Stromal cell of bone marrow (primary cell): ENCODE measurements around the gene PAF1.

ENCODE experiments used
- DNase-seq: peaks from one replicate; pipeline ENCODE4 v3.0.0-alpha.2; 2012; ENCODE audit warnings: low read depth

Gene PAF1

GRCh38 chr19:39390751-39391437 is at the start of gene PAF1, which contains the start of gene MED29:
TSS of gene PAF1 (minus strand) at chr19:39391106. CDS start at chr19:39390864, 242 bp downstream.
TSS of gene MED29 (plus strand) at chr19:39391378. CDS start at chr19:39391423, 45 bp downstream.
- DNase-seq, result peak; percentile 100

DNA sequence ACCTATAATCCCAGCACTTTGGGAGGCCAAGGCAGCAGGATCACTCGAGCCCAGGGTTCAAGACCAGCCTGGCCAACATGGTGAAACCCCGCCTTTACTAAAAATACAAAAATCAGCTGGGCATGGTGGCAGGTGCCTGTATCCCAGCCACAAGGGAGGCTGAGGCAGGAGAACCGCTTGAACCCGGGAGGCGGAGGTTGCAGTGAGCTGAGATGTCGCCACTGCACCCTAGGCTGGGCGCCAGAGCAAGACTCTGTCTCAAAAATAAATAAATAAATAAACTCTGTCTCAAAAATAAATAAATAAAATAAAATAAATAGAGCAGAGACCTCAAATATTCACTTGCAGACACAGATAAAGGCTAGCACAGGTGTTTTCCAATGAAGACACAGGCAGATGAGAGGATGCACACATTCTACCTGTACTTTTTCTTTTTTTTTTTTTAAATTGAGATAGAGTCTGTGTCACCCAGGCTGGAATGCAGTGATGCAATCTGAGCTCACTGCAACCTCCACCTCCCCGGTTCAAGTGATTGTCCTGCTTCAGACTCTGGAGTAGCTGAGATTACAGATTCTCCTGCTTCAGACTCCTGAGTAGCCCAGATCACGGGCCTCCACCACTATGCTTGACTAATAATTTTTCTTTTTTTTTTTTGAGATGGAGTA is 47.5 kb upstream of the PAF1 start:
- no peak for DNase-seq

DNA sequence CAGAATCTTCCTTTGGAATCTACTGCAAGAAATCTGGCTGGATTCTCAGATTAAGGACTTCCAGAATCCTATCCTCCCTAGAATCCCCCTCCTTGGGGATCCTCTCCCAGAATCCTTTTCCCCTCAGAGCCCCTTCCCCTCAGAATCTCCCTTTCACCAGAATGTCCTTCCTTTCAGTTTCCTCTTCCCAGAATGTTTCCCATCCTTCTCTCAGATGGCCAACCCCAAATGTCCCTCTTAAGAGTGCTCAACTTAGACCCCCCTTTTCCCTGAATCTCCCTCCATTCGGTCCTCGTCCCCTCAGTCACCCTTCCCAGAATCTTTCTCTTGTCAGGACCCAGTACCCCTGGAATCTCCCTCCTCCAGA is 45.4 kb upstream of the PAF1 start:
- no peak for DNase-seq

GRCh38 chr19:39435499-39436349 is 44.8 kb upstream of the PAF1 start, which contains the start of gene RPS16:
TSS of gene RPS16 (minus strand) at chr19:39435949. CDS start at chr19:39435895, 54 bp downstream.
- peak; percentile 95 for DNase-seq

DNA sequence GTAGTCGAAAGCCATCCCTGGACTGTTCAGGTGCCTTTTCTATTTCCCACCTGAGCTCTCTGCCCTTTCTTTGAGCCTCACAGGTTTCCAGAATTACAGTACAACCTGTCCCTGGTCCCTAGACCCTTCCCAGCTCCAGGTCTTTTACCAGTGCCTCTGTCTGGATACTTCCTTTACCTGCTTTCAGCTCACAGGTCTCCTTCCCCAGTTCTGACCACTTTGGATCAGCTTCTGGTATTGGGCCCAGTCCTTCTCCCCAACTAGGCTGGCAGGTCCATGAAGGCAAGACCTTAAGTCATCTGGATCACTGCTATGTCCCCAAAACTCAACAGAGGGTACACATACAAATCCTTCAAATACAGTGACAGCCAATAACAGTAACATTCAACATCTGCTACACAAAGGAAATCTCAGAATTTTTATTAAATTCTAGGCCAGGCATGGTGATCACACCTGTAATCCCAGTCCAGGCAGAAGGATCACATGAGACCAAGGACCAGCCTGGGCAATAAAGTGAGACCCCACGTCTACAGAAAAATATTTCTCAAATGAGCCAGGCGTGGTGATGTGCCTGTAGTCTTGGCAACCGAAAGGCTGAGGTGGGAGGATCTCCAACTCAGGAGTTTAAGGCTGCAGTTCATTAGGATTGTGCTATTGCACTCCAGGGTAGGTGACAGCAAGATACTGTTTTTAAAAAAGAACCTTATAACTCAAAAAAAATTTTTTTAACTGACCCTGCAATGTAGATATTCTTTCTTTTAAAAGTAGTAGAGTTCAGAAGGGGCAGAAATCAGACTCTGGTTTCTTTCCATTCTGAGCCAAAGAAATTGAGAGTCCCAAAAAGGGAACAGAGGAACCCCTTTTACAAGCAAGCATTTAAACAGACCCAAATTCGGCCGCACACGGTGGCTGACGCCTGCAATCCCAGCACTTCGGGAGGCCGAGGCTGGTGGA is 43.5 kb upstream of the PAF1 start:
- DNase-seq, result no peak

DNA sequence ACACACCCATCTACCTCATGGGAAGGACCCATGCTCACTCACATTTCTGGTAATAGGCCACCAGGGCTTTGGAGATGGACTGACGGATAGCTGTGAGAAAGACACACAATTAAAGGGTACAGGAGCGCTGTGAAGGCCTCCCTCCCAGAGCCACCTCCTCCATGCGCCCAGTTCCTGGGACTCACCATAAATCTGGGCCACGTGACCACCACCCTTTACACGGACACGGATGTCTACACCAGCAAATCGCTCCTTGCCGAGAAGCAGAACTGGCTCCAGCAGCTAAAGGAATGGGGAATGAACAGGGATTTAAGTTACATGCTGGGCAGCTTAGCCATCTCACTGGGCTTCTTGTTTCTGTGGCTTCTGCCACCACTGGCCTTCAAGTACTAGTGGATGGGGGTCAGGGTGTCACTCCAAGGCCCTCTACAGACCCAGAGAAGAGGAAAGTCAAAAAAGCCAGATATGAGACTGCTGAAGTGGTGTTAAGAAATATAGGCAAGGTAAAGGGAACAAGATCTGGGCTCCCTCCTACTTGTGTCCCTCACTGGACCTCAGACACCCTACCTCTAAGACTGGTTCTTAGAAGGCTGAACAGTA is 42.7 kb upstream of the PAF1 start:
- DNase-seq, result no peak

DNA sequence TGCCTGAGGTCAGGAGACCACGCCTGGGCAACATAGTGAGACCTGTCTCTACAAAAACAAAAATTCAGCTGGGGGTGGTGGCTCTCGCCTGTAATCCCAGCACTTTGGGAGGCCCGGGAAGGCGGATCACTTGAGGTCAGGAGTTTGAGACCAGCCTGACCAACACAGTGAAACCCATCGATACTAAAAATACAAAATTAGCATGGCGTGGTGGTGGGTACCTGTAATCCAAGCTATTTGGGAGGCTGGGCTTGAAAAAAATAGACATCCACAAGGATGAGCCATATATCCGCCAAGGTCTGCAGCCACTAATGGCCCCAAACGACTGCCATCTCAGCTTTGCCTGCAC is 41.7 kb upstream of the PAF1 start:
- DNase-seq, result no peak

DNA sequence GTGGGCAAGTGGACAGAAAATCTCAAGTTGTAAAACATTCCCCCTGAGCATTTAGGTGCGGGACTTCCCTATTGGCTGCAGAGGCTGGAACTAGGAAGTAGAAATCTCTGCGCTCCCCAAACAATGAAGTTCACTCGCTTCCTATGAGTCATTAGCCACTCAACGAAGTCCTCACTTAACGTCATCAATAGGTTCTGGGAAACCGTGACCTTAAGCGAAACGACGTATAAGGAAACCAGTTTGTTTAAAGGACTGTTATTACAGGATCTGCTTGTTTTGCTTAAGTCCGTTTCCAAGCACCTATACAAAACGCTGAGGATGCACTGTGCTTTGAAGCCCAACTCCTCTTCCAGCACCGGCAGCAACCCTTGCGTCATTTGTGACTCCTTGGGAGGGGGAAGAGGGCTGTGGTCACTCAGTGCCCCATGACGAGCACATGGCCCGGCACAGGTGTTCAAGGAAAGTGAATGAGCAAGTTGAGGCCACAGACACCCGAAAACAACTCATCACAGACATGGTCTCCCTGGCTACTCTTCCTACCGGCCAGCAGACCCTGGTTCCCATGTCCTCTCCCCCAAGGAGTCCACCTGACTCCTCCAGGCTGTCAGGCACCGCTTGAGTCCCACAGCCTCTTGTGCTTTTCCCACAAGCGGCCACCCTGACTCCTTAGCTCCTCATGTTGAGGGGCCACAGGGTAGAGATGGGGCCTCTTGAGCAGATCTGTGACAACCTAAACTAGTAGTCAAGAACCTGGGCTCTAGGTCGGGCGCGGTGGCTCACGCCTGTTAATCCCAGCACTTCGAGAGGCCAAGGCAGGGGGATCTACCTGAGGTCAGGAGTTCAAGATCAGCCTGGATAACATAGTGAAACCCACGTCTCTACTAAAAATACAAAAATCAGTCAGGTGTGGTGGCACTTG is 40.0 kb upstream of the PAF1 start:
- DNase-seq, result no peak

- peak; percentile 65 for DNase-seq
These were observed 37.6 kb upstream of the PAF1 start for GRCh38 chr19:39428283-39429112.

DNA sequence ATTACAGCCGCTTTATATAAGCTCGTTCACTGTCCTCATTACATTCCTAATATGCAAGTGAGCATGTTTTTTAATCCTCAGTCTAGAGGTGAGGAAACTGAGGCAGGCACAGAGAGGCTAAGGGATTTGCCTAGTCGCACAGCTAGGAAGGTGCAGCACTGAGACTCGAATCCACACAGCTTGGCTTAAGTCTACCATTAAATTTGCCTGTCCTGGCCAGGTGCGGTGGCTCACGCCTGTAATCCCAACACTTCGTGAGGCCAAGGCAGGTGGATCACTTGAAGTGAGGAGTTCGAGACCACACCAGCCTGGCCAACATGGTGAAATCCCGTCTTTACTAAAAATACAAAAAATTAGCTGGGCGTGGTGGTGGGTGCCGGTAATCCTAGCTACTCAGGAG is 36.8 kb upstream of the PAF1 start:
- no peak for DNase-seq

DNA sequence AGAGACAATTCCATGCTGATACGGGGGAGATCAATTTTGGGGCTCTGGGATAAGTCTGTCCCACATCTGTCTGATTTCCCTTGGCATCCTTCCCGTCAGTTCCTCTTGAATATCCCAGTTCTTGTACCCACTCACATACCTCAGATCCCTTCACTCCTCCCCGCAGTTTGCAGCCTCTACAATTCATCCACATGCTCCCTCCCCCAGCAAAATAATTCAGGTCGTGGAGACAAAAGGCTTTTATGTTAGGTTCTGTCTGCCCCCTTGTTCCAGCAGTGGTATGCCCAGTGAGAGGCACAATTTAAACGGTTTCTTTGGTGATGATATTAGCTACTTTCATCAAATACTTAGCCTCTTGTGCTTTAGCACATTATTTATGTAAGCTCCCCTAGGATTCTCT is 35.3 kb upstream of the PAF1 start:
- no peak for DNase-seq

DNA sequence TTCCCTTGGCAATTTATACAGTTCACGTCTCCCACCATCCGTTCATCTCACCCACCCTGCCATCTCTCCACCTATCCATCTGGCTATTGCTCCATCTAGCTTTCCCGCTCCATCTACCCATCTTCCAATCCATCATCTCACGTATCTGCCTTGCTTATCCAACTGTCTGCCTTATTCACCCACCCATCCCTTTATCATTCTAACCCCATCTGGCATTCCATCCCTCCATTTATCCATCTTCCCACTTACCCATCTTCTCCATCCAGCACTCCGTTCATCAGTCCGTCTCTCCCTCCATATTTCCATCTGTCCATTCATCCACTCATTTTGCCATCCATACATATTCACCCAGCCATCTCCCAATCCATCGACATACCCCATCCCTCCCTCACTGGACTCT is 34.8 kb upstream of the PAF1 start:
- DNase-seq, result no peak

DNA sequence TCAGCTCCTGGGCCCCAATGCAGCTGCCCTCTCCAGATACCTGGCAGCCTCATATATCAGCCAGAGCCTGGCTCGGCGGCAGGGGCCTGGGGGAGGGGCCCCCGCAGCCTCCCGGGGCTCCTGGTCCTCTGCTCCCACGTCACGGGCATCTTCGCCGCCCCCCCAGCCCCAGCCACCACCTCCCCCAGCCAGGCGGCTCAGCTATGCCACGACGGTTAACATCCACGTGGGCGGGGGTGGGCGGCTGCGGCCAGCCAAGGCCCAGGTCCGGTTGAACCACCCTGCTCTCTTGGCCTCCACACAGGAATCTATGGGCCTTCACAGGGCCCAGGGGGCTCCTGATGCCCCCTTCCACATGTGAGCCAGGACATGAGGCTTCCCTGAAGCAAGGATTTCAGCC is 34.0 kb upstream of the PAF1 start:
- no peak for DNase-seq

DNA sequence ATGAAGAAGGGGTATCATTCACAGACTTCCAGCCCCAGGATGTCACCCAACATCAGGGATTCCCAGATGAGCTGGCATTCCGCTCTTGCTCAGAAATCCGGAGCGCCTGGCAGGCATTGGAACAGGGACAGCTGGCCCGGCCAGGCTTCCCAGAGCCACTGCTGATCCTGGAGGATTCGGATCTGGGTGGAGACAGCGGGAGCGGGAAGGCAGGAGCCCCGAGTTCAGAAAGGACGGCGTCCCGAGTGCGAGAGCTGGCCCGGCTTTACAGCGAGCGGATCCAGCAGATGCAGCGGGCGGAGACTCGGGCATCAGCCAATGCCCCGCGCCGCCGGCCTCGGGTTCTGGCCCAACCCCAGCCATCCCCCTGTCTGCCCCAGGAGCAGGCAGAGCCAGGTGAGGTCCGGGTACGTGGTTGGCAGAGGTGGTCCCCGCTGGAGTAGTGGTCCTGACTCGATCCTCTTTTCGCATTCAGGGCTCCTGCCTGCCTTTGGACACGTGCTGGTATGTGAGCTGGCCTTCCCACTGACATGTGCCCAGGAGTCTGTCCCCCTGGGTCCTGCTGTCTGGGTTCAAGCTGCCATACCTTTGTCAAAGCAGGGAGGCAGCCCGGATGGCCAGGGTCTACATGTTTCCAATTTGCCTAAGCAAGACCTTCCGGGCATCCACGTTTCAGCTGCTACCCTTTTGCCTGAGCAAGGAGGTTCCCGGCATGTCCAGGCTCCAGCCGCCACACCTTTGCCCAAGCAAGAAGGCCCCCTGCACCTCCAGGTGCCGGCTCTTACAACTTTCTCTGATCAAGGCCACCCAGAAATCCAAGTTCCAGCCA is 32.6 kb upstream of the PAF1 start:
- no peak for DNase-seq

- no peak for DNase-seq
These were observed 31.1 kb upstream of the PAF1 start for GRCh38 chr19:39422020-39422419.

GRCh38 chr19:39420769-39421168 is 29.9 kb upstream of the PAF1 start:
- DNase-seq, result no peak

GRCh38 chr19:39419003-39419402 is 28.1 kb upstream of the PAF1 start:
- no peak for DNase-seq

GRCh38 chr19:39417463-39418181 is 26.7 kb upstream of the PAF1 start:
- no peak for DNase-seq
